Keratinocyte (primary cell): ENCODE results near the gene BACH1. TPM values are rescaled to one million over a fixed set of nuclear protein-coding genes. Genes with fewer than 3 reads are reported as not detected.

Experiments used
- DNase-seq: peaks from one replicate; pipeline ENCODE4 v3.0.0-alpha.2; 2011; ENCODE audit warnings: low read depth, missing footprints, low spot score
- FAIRE-seq: peaks from 2 replicates; lab custom pipeline; 2011; peaks lifted over from hg19 to GRCh38; lab: Jason Lieb, UNC
- H2AFZ ChIP-seq: 2 replicates; pipeline ENCODE4 v1.6.0; 2012; ENCODE audit warnings: low read length, control low read depth, inconsistent platforms; ENCODE audit not compliant: control insufficient read depth
- H3K27ac ChIP-seq: 2 replicates; pipeline ENCODE4 v1.5.1; 2011; ENCODE audit warnings: low read length; ENCODE audit not compliant: control insufficient read depth, insufficient read depth
- H3K27me3 ChIP-seq: 3 replicates; pipeline ENCODE4 v1.6.0; 2011; ENCODE audit warnings: low read length; ENCODE audit not compliant: control insufficient read depth, insufficient read depth; ENCODE audit errors: extremely low read depth
- H3K36me3 ChIP-seq, 2 experiments: 2 replicates in 1 of 2; 3 replicates in 1 of 2; pipeline ENCODE4 v1.5.1; 2011; ENCODE audit warnings: low read length in 2 of 2, mild to moderate bottlenecking in 1 of 2; ENCODE audit not compliant: control insufficient read depth in 2 of 2, insufficient read depth in 2 of 2; ENCODE audit errors: extremely low read depth in 1 of 2
- H3K4me1 ChIP-seq: 3 replicates; pipeline ENCODE4 v1.5.1; 2011; ENCODE audit warnings: low read length; ENCODE audit not compliant: control insufficient read depth, insufficient read depth; ENCODE audit errors: extremely low read depth
- H3K4me2 ChIP-seq: 3 replicates; pipeline ENCODE4 v1.6.0; 2011; ENCODE audit warnings: low read depth, low read length; ENCODE audit not compliant: control insufficient read depth, insufficient read depth; ENCODE audit errors: extremely low read depth
- H3K4me3 ChIP-seq, 3 experiments: fragments of 200-600 bp in 1 of 3; sonication (generic) in 1 of 3; 2 replicates in 2 of 3; 3 replicates in 1 of 3; pipeline ENCODE4 v1.5.1; 2011 to 2016; ENCODE audit warnings: low read length in 3 of 3, mild to moderate bottlenecking in 3 of 3, control low read depth in 2 of 3, inconsistent platforms in 1 of 3, low read depth in 1 of 3, mixed read lengths in 1 of 3, mixed run types in 1 of 3, moderate library complexity in 1 of 3; ENCODE audit not compliant: control insufficient read depth in 2 of 3, insufficient read depth in 2 of 3; ENCODE audit errors: extremely low read depth in 1 of 3
- H3K79me2 ChIP-seq: 2 replicates; pipeline ENCODE4 v1.6.0; 2012; ENCODE audit warnings: low read length; ENCODE audit not compliant: control insufficient read depth, insufficient read depth
- H3K9ac ChIP-seq: 3 replicates; pipeline ENCODE4 v1.6.0; 2011; ENCODE audit warnings: low read length; ENCODE audit not compliant: control insufficient read depth, insufficient read depth; ENCODE audit errors: extremely low read depth
- H3K9me1 ChIP-seq: 3 replicates; pipeline ENCODE4 v1.6.0; 2011; ENCODE audit warnings: low read length; ENCODE audit not compliant: control insufficient read depth, insufficient read depth; ENCODE audit errors: extremely low read depth
- H3K9me3 ChIP-seq: 2 replicates; pipeline ENCODE4 v1.5.1; 2012; ENCODE audit warnings: low read depth, low read length; ENCODE audit not compliant: control insufficient read depth
- H4K20me1 ChIP-seq: 3 replicates; pipeline ENCODE4 v1.6.0; 2011; ENCODE audit warnings: low read length; ENCODE audit not compliant: control insufficient read depth, insufficient read depth; ENCODE audit errors: extremely low read depth
- EZH2 ChIP-seq: IDR thresholded peaks from one replicate; pipeline ENCODE4 v1.6.1; 2012; ENCODE audit warnings: inconsistent platforms, mild to moderate bottlenecking, low read length, moderate library complexity
- dilution Hi-C: fragments of 300-500 bp; cut with MboI; formaldehyde crosslinking; loops from one replicate; pipeline ENCODE4 v1.7.0; 2020; ENCODE audit warnings: low sequenced_read_pairs; ENCODE audit not compliant: extremely low pct_ligation_motif_present
- polyA plus RNA-seq, 5 experiments: library from polyadenylated mRNA; depleted of rRNA in 3 of 5; stranded (reverse) in 3 of 5; stranded (forward) in 1 of 5; unstranded in 1 of 5; fragments of >200 nt; gene quantifications; 1 replicate in 1 of 5; 2 replicates in 3 of 5; 3 replicates in 1 of 5; pipeline versions ENCODE4 v1.2.1 to v1.2.3, GENCODE V29; 2011 to 2012; ENCODE audit warnings: missing spikeins in 2 of 5, low read depth in 1 of 5, low replicate concordance in 1 of 5
- TF ChIP-seq, protein P1 (sequence below), 3 experiments: IDR thresholded peaks in 1 of 3; conservative IDR thresholded peaks in 1 of 3; optimal IDR thresholded peaks in 1 of 3; 2 replicates in 2 of 3; 3 replicates in 1 of 3; pipeline versions ENCODE3 to v1.5.1; 2011; ENCODE audit warnings: low read length in 3 of 3, mild to moderate bottlenecking in 3 of 3, moderate library complexity in 2 of 3, control low read depth in 1 of 3, inconsistent platforms in 1 of 3; ENCODE audit not compliant: insufficient read depth in 2 of 3; ENCODE audit errors: extremely low read depth in 1 of 3

Gene BACH1
- polyA plus RNA-seq, 1 donor (not counting 4 experiments of a cell fraction or from before 2014, with no cell fraction given): 33.1 TPM

GRCh38 chr21:29261555-29262540, 36.9 kb upstream of the BACH1 start:
- no peaks in the 10 kb centered on the region for H3K27me3 ChIP-seq
- dilution Hi-C loops: no loop called here
- no peaks in the 10 kb centered on the region for H3K9me3 ChIP-seq
- H3K9ac ChIP-seq: peak overlapping the region; percentile 72
- TF ChIP-seq EZH2: no peak
- TF ChIP-seq, protein P1, sequence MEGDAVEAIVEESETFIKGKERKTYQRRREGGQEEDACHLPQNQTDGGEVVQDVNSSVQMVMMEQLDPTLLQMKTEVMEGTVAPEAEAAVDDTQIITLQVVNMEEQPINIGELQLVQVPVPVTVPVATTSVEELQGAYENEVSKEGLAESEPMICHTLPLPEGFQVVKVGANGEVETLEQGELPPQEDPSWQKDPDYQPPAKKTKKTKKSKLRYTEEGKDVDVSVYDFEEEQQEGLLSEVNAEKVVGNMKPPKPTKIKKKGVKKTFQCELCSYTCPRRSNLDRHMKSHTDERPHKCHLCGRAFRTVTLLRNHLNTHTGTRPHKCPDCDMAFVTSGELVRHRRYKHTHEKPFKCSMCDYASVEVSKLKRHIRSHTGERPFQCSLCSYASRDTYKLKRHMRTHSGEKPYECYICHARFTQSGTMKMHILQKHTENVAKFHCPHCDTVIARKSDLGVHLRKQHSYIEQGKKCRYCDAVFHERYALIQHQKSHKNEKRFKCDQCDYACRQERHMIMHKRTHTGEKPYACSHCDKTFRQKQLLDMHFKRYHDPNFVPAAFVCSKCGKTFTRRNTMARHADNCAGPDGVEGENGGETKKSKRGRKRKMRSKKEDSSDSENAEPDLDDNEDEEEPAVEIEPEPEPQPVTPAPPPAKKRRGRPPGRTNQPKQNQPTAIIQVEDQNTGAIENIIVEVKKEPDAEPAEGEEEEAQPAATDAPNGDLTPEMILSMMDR (optimal IDR thresholded peaks at IDR 0.05 in 1 of 3, IDR thresholded peaks at IDR 0.05 in 1 of 3, conservative IDR thresholded peaks at IDR 0.05 in 1 of 3; ENCODE audit: extremely low read depth in 1 of 3, insufficient read depth in 2 of 3, low read length in 3 of 3): no peak
- no peaks in the 10 kb centered on the region for H3K79me2 ChIP-seq
- H4K20me1 ChIP-seq: no peaks in the 10 kb centered on the region
- no peaks in the 10 kb centered on the region for H3K9me1 ChIP-seq
- DNase-seq (peak; percentile 80), FAIRE-seq (peak; percentile 97)
- peak overlapping the region; percentile 17 for H2AFZ ChIP-seq
- H3K4me2 ChIP-seq: peak overlapping the region; percentile 56
- H3K27ac ChIP-seq: peak overlapping the region; percentile 95
- H3K4me3 ChIP-seq: no peak overlapping the region
- H3K36me3 ChIP-seq: no peaks in the 10 kb centered on the region
- H3K4me1 ChIP-seq: peaks cover 64% of the 10 kb centered on the region

DNA sequence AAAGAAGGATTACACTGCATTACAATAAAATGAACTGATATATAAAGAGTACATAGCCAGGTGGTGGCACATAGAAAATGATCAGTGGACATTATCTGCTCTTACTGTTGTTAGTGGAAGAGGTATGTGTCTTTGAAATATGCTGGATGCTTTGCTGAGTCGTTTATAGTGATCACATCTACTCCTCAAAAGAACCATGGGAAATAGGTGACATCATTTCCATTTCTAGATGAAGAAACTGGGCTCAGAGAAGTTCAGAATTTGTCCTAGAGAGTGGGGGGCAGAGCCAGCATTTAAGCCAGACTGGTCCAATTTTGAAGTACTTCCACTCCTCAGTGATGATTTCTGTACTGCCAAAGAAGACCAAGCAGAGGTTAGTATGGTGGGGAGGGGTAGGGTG, 34.0 kb upstream of the BACH1 start:
- H3K9ac ChIP-seq: no peak overlapping the region
- H3K4me1 ChIP-seq: peaks cover 49% of the 10 kb centered on the region
- no peaks in the 10 kb centered on the region for H3K36me3 ChIP-seq
- H2AFZ ChIP-seq: no peak overlapping the region
- H3K27me3 ChIP-seq: no peaks in the 10 kb centered on the region
- TF ChIP-seq EZH2: no peak
- TF ChIP-seq, protein P1 (optimal IDR thresholded peaks at IDR 0.05 in 1 of 3, IDR thresholded peaks at IDR 0.05 in 1 of 3, conservative IDR thresholded peaks at IDR 0.05 in 1 of 3; ENCODE audit: extremely low read depth in 1 of 3, insufficient read depth in 2 of 3, low read length in 3 of 3): no peak
- FAIRE-seq (no peak), DNase-seq (no peak)
- H3K4me3 ChIP-seq: no peak overlapping the region
- no peak overlapping the region for H3K4me2 ChIP-seq
- no peaks in the 10 kb centered on the region for H3K9me3 ChIP-seq
- H4K20me1 ChIP-seq: no peaks in the 10 kb centered on the region
- no peaks in the 10 kb centered on the region for H3K9me1 ChIP-seq
- H3K79me2 ChIP-seq: no peaks in the 10 kb centered on the region
- dilution Hi-C loops: no loop called here
- no peak overlapping the region for H3K27ac ChIP-seq
